Small intestine (tissue), 7 donors: ENCODE results near the gene DHX57. TPM values are rescaled to one million over a fixed set of nuclear protein-coding genes. Genes with fewer than 3 reads are reported as not detected.

Experiments
- DNase-seq, 2 donors: peaks; one replicate each; pipeline versions ENCODE4 v3.0.0 to v3.0.0-alpha.2; 2013
- FAIRE-seq: peaks from 2 replicates; lab custom pipeline; 2012; peaks lifted over from hg19 to GRCh38; lab: Jason Lieb, UNC
- H3K27ac ChIP-seq, 3 donors: one replicate each; pipeline ENCODE4 v1.5.1; 2013; ENCODE audit warnings: low read length in 2 of 3, mild to moderate bottlenecking in 2 of 3, control low read depth in 1 of 3, inconsistent platforms in 1 of 3, low read depth in 1 of 3, moderate library complexity in 1 of 3
- H3K27me3 ChIP-seq, 3 donors: one replicate each; pipeline ENCODE4 v1.6.1; 2013; ENCODE audit warnings: low read length in 3 of 3, inconsistent platforms in 1 of 3; ENCODE audit not compliant: control insufficient read depth in 3 of 3, insufficient read depth in 3 of 3
- H3K36me3 ChIP-seq, 3 donors: one replicate each; pipeline ENCODE4 v1.6.1; 2013; ENCODE audit warnings: low read length in 3 of 3, inconsistent platforms in 1 of 3, low read depth in 1 of 3, mild to moderate bottlenecking in 1 of 3, moderate library complexity in 1 of 3; ENCODE audit not compliant: control insufficient read depth in 3 of 3, insufficient read depth in 2 of 3
- H3K4me1 ChIP-seq, 3 donors: one replicate each; pipeline ENCODE4 v1.6.1; 2013; ENCODE audit warnings: low read length in 2 of 3, inconsistent platforms in 1 of 3, low read depth in 1 of 3, mild to moderate bottlenecking in 1 of 3, moderate library complexity in 1 of 3; ENCODE audit not compliant: control insufficient read depth in 3 of 3, insufficient read depth in 2 of 3
- H3K4me3 ChIP-seq, 3 donors: one replicate each; pipeline ENCODE4 v1.5.1; 2013; ENCODE audit warnings: low read length in 3 of 3, control low read depth in 1 of 3, inconsistent platforms in 1 of 3, low read depth in 1 of 3, mild to moderate bottlenecking in 1 of 3, moderate library complexity in 1 of 3
- H3K9me3 ChIP-seq, 2 donors: one replicate each; pipeline ENCODE4 v1.6.1; 2013; ENCODE audit warnings: low read depth in 1 of 2, low read length in 1 of 2; ENCODE audit not compliant: control insufficient read depth in 2 of 2, insufficient read depth in 1 of 2
- WGBS, 3 donors: extraction: QIAGEN DNeasy Blood & Tissue Kit; methylation state at CpG; one replicate each; pipeline ENCODE4 v1.1.7; 2013; 5-methylcytosine and 5-hydroxymethylcytosine counted together
- polyA plus RNA-seq, 4 donors: library from polyadenylated mRNA; stranded (reverse) in 3 of 4; unstranded in 1 of 4; fragments of 200-250 nt in 3 of 4; fragments of 120-200 nt in 1 of 4; gene quantifications; one replicate each; pipeline versions ENCODE4 v1.2.1 to v1.2.3, GENCODE V29; 2013
- donor health status: healthy with polysubstance abuse.
- donor health status: control.
- donor health status: control.
- donor health status: Bipolar disorder and iron deficiency.
- donor health status: healthy.

DHX57 gene
- polyA plus RNA-seq, 4 donors: 2.4 to 13.6 (median 5.8) TPM

DNA sequence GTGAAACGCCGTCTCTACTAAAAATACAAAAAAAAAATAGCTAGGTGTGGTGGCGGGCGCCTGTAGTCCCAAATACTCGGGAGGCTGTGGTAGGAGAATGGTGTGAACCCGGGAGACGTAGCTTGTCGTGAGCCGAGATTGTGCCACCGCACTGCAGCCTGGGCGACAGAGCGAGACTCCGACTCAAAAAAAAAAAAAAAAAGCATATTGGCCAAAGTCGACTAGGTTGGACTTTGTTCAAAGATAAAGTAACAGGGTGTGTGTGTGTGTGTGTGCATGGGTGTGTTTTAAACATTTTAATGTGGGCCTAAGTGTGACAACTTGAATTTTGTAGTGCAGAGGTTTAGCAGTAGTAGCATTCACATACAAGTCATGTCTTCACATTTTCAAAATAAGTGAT lies 86.0 kb downstream of the DHX57 start:
- WGBS, 3 donors: 22 to 67% (median 51%) methylated on average over 14 of the region's 14 CpGs
- H3K27me3 ChIP-seq: no peaks in the 10 kb centered on the region
- FAIRE-seq: no peak
- peaks cover 0 to 33% (median 4%) of the 10 kb centered on the region in 3 donors for H3K4me1 ChIP-seq
- H3K9me3 ChIP-seq: peaks cover 0 to 8% of the 10 kb centered on the region in 2 donors
- no peaks in the 10 kb centered on the region for H3K36me3 ChIP-seq
- DNase-seq: peak; percentile 75 to 88
- peak overlapping the region in 2 of 3 donors; percentile 30 to 66 for H3K27ac ChIP-seq
- no peak overlapping the region for H3K4me3 ChIP-seq

DNA sequence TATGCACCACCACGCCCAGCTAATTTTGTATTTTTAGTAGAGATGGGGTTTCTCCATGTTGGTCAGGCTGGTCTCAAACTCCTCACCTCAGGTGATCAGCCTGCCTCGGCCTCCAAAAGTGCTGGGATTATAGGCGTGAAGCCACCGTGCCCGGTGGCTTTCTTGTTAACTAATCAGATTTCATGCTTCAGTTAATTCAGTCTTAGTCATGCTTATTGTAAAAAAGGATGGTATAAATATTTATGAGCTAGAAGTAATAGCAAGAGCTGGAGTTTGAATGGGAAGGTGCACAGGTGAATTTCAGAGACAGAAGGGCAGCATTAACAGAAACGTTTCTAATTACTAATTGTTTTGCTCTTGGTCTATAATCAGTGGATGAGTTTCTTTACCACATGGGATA lies 87.4 kb downstream of the DHX57 start:
- WGBS, 3 donors: 51 to 88% (median 59%) methylated on average over 6 of the region's 6 CpGs

DNA sequence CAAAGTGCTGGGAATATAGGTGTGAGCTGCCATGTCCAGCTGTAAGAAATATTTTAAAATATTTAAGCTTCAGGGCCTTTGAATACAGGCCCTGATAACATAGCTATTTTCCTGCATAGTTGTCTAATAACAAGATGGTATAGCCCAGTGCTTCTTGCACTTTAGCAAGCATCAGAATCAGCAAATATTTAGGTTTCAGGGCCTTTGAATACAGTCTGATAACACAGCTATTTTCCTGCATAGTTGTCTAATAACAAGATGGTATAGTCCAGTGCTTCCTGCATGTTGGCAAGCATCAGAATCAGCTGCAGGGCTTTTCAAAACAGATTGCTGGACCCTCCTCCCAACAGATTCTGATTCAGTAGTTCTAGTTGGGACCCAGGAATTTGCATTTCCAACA lies 92.1 kb downstream of the DHX57 start:
- Histone ChIP-seq H3K4me1 (peaks cover 2 to 3% (median 2%) of the 10 kb centered on the region in 3 donors), H3K27ac (peak overlapping the region in 1 of 3 donors; percentile 3), H3K9me3 (no peaks in the 10 kb centered on the region), H3K27me3 (no peaks in the 10 kb centered on the region), H3K4me3 (no peak overlapping the region), H3K36me3 (peaks cover 0 to 21% (median 0%) of the 10 kb centered on the region in 3 donors)
- FAIRE-seq (no peak), DNase-seq (no peak)

More for the DNA sequence above, 87.4 kb downstream of the DHX57 start:
- H3K9me3 ChIP-seq: peaks cover 0 to 8% of the 10 kb centered on the region in 2 donors
- no peaks in the 10 kb centered on the region for H3K27me3 ChIP-seq
- H3K36me3 ChIP-seq: no peaks in the 10 kb centered on the region
- H3K4me1 ChIP-seq: peaks cover 0 to 22% (median 4%) of the 10 kb centered on the region in 3 donors
- peak in 1 of 2 donors; percentile 29 for DNase-seq
- no peak overlapping the region for H3K4me3 ChIP-seq
- H3K27ac ChIP-seq: peak overlapping the region in 1 of 3 donors; percentile 51
- FAIRE-seq: no peak

DNA sequence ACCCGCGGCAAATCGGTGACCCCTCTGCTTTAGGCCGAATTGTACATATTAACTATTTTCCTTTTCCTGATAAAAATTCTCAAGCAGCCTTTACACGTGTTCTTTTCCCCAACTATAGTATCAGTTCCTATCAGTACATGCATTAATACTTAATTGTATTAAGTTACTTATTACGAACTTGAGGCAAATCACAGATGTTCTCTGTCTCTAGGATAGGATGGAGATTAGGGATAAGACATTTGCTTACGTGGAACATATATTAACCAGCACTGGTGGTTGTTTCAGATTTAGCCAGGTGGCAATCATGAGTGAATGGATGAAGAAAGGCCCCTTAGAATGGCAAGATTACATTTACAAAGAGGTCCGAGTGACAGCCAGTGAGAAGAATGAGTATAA lies 97.0 kb downstream of the DHX57 start:
- DNase-seq (no peak), FAIRE-seq (no peak)
- Histone ChIP-seq H3K27me3 (no peaks in the 10 kb centered on the region), H3K27ac (peak overlapping the region in 2 of 3 donors; percentile 71 to 86), H3K36me3 (peaks cover 0 to 21% (median 0%) of the 10 kb centered on the region in 3 donors), H3K4me1 (peaks cover 2 to 3% (median 2%) of the 10 kb centered on the region in 3 donors), H3K9me3 (no peaks in the 10 kb centered on the region), H3K4me3 (peak overlapping the region; percentile 70 to 86 (median 73))
- 4 to 9% (median 7%) methylated on average over 8 of the region's 8 CpGs for WGBS, 3 donors

DNA sequence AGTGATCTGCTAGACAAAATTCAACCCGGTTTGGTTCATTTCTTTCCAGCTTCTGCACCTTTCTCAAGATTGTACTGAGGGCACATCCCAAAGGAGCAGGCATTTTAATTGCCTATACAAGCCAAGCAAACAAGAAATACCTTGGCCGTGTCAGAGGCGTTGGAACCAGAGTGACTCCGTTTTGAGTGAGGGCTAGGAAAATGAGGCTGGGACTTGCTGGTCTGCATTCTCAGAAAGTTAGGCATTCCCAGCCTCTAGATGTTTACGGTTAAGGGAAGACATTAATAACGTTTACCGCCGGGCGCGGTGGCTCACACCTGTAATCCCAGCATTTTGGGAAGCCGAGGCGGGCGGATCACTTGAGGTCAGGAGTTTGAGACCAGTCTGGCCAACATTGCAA lies 99.2 kb downstream of the DHX57 start:
- Histone ChIP-seq H3K9me3 (no peaks in the 10 kb centered on the region), H3K27ac (no peak overlapping the region), H3K36me3 (peaks cover 0 to 15% (median 0%) of the 10 kb centered on the region in 3 donors), H3K4me3 (no peak overlapping the region), H3K4me1 (peaks cover 2 to 7% (median 2%) of the 10 kb centered on the region in 3 donors), H3K27me3 (no peaks in the 10 kb centered on the region)
- whole genome bisulfite sequencing, 3 donors: 88 to 92% (median 90%) methylated on average over 13 of the region's 13 CpGs
- DNase-seq (no peak), FAIRE-seq (no peak)

DNA sequence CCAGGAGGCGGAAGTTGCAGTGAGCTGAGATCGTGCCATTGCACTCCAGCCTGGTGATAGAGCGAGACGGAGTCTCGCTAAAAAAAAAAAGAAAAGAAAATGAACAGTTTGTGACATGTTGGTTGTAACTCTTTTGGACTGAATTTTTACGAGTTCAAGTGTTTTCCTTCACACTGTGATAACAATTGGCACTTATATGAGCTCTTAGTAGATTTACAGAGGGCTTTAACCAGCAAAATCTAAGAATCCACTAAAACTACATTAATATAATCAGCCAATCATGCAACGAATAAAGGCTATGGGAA lies 99.9 kb downstream of the DHX57 start:
- 82 to 88% (median 88%) methylated on average over 7 of the region's 7 CpGs for WGBS, 3 donors
- no peak for FAIRE-seq
- peaks cover 0 to 11% (median 0%) of the 10 kb centered on the region in 3 donors for H3K36me3 ChIP-seq
- no peaks in the 10 kb centered on the region for H3K27me3 ChIP-seq
- H3K4me3 ChIP-seq: no peak overlapping the region
- peaks cover 2 to 7% (median 2%) of the 10 kb centered on the region in 3 donors for H3K4me1 ChIP-seq
- no peaks in the 10 kb centered on the region for H3K9me3 ChIP-seq
- no peak for DNase-seq
- no peak overlapping the region for H3K27ac ChIP-seq

DNA sequence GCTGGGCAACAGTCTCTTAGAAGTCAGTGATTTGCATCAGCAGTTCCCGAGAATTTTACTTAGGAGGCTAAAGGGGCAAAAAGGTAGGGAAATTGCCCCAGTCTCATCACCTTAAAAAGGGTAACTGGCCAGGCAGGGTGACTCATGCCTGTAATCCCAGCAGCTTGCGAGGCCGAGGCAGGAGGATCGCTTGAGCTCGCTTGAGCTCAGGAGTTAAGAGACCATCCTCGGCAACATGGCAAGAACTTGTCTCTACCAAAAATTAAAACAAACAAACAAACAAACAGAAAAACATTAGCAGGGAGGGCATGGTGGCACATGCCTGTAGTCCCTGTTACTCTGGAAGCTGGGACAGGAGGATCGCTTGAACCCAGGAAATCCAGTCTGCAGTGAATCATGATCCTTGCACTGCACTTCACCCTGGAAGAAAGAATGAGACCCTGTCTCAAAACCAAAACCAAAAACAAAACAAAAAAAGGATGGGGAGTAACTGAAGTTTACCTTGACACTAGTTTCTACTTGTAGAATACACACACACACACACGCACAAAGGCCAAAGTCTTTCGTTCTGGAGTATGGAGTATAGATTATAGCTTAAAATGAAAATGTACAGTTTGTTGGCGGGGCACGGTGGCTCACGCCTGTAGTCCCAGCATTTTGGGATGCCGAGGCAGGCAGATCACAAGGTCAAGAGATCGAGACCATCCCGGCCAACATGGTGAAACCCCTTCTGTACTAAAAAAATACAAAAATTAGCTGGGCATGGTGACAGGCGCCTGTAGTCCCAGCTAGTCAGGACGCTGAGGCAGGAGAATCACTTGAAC lies 100.4 kb downstream of the DHX57 start:
- DNase-seq (no peak), FAIRE-seq (no peak)
- Histone ChIP-seq H3K27me3 (no peaks in the 10 kb centered on the region), H3K4me1 (peaks cover 2 to 7% (median 2%) of the 10 kb centered on the region in 3 donors), H3K4me3 (no peak overlapping the region), H3K9me3 (no peaks in the 10 kb centered on the region), H3K36me3 (peaks cover 0 to 6% (median 0%) of the 10 kb centered on the region in 3 donors), H3K27ac (no peak overlapping the region)
- WGBS, 3 donors: 81 to 86% (median 85%) methylated on average over 17 of the region's 17 CpGs

DNA sequence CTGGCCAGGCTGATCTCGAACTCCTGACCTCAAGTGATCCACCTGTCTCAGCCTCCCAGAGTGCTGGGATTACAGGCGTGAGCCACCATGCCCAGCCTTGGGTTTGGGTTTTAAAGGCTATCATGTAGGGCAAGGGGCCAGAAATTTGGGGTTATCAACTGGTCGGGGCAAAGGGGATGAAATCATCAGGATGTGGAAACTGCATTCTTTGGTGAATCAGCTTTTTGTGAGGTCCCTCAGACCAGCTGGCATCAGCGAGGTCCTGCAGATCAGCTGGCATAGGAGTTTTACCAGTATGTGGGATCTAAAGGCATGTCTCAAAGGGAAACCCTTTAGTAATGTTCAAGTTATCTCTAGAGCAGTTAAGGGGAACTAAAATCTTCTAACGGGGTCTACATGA lies 104.1 kb downstream of the DHX57 start:
- peaks cover 0 to 4% (median 0%) of the 10 kb centered on the region in 3 donors for H3K4me1 ChIP-seq
- H3K4me3 ChIP-seq: no peak overlapping the region
- H3K36me3 ChIP-seq: no peaks in the 10 kb centered on the region
- H3K27ac ChIP-seq: no peak overlapping the region
- H3K9me3 ChIP-seq: no peaks in the 10 kb centered on the region
- DNase-seq (no peak), FAIRE-seq (no peak)
- 60 to 67% (median 65%) methylated on average over 5 of the region's 5 CpGs for WGBS, 3 donors
- H3K27me3 ChIP-seq: no peaks in the 10 kb centered on the region
